Hepatocyte (in vitro differentiated cells): ENCODE data around the gene ATP7B. TPM values are rescaled to one million over a fixed set of nuclear protein-coding genes. Genes with fewer than 3 reads are reported as not detected.

Experiments
- DNase-seq: peaks from one replicate; pipeline ENCODE4 v3.0.0-alpha.2; 2016; ENCODE audit warnings: low spot score
- H2AFZ ChIP-seq: fragments of 200-600 bp; sonication (generic); 2 replicates; pipeline ENCODE4 v1.6.0; 2016; ENCODE audit warnings: antibody characterized with exemption, mild to moderate bottlenecking
- H3K27ac ChIP-seq: fragments of 200-600 bp; sonication (generic); 2 replicates; pipeline ENCODE4 v1.5.1; 2016; ENCODE audit warnings: mild to moderate bottlenecking
- H3K27me3 ChIP-seq: fragments of 200-600 bp; sonication (generic); 2 replicates; pipeline ENCODE4 v1.6.1; 2016
- H3K36me3 ChIP-seq: fragments of 200-600 bp; sonication (generic); replicated peaks from 2 replicates; pipeline ENCODE4 v1.5.1; 2016; ENCODE audit warnings: low read depth; ENCODE audit not compliant: insufficient read depth
- H3K4me1 ChIP-seq: fragments of 200-600 bp; sonication (generic); 2 replicates; pipeline ENCODE4 v1.5.1; 2016; ENCODE audit warnings: mild to moderate bottlenecking, moderate library complexity; ENCODE audit not compliant: insufficient read depth
- H3K4me2 ChIP-seq: fragments of 200-600 bp; sonication (generic); 2 replicates; pipeline ENCODE4 v1.6.0; 2016
- H3K4me3 ChIP-seq: fragments of 200-600 bp; sonication (generic); 2 replicates; pipeline ENCODE4 v1.5.1; 2016; ENCODE audit warnings: mild to moderate bottlenecking
- H3K79me2 ChIP-seq: fragments of 200-600 bp; sonication (generic); 2 replicates; pipeline ENCODE4 v1.6.0; 2017; ENCODE audit warnings: mild to moderate bottlenecking
- H3K9me2 ChIP-seq: fragments of 200-600 bp; sonication (generic); replicated peaks from 2 replicates; pipeline ENCODE4 v1.6.0; 2017; ENCODE audit warnings: mild to moderate bottlenecking; ENCODE audit not compliant: insufficient read depth
- H3K9me3 ChIP-seq: fragments of 200-600 bp; sonication (generic); 2 replicates; pipeline ENCODE4 v1.5.1; 2016; ENCODE audit warnings: low read depth, mild to moderate bottlenecking
- H4K20me1 ChIP-seq: fragments of 200-600 bp; sonication (generic); 2 replicates; pipeline ENCODE4 v1.6.0; 2016; ENCODE audit warnings: mild to moderate bottlenecking; ENCODE audit not compliant: insufficient read depth, poor library complexity, severe bottlenecking
- EZH2 ChIP-seq: fragments of 200-600 bp; sonication (generic); IDR thresholded peaks from 2 replicates; pipeline ENCODE4 v1.6.1; 2016; ENCODE audit warnings: antibody characterized with exemption, mild to moderate bottlenecking, borderline replicate concordance
- EZH2phosphoT487 ChIP-seq: fragments of 200-600 bp; sonication (generic); IDR thresholded peaks from one replicate; pipeline ENCODE4 v1.6.1; 2018; ENCODE audit warnings: antibody characterized with exemption, mild to moderate bottlenecking, low read depth, moderate library complexity; ENCODE audit not compliant: unreplicated experiment, severe bottlenecking
- WGBS: methylation state at CpG from one replicate; pipeline ENCODE4 v1.1.6; 2016; ENCODE audit warnings: low lambda C conversion rate; ENCODE audit errors: missing lambda C conversion rate; 5-methylcytosine and 5-hydroxymethylcytosine counted together
- polyA plus RNA-seq: library from polyadenylated mRNA; unstranded; fragments of >200 nt; fragmentation: Nextera tagmentation; extraction: Ambion mirVana; gene quantifications from 2 replicates; pipeline ENCODE4 v1.2.1, GENCODE V29; 2016
- total RNA-seq: library from RNA; depleted of rRNA; stranded (reverse); fragments of >200 nt; gene quantifications from 2 replicates; pipeline ENCODE4 v1.2.3, GENCODE V29; 2014
- TF ChIP-seq, protein P1 (sequence below): fragments of 200-600 bp; sonication (generic); IDR thresholded peaks from 2 replicates; pipeline ENCODE4 v1.5.1; 2016; ENCODE audit warnings: antibody characterized with exemption, mild to moderate bottlenecking; ENCODE audit not compliant: poor library complexity

Gene ATP7B
- total and polyA plus RNA-seq, 2 experiments from 2014 or later = 47.3 to 70.0 TPM

DNA sequence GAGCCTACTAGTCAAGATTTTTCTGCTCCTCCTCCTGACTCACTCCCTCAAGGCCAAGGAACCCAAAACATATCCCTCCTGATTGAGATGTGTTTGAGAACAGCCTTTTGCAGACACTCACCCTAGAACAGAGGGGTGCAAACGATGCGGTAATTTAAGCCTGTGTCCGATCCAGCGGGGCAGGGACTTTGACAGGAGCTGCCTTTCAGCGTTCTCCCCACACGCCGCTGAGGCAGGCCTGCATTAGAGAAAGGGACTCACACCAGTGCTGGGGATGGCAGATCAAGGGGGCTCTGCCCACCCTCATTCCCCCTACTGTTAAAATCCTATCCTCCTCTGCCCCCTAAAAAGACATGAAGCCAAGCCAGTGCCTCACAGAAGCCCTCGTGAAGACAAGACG lies 79.0 kb downstream of the ATP7B start:
- no peak overlapping the region for H2AFZ ChIP-seq
- no peak for DNase-seq
- no peaks in the 10 kb centered on the region for H3K27me3 ChIP-seq
- WGBS = 94% methylated on average over 9 of the region's 9 CpGs
- no peak overlapping the region for H3K27ac ChIP-seq
- no peaks in the 10 kb centered on the region for H3K79me2 ChIP-seq
- H3K4me2 ChIP-seq = no peak overlapping the region
- H3K9me3 ChIP-seq = no peaks in the 10 kb centered on the region
- no peaks in the 10 kb centered on the region for H3K36me3 ChIP-seq
- TF ChIP-seq, protein P1, sequence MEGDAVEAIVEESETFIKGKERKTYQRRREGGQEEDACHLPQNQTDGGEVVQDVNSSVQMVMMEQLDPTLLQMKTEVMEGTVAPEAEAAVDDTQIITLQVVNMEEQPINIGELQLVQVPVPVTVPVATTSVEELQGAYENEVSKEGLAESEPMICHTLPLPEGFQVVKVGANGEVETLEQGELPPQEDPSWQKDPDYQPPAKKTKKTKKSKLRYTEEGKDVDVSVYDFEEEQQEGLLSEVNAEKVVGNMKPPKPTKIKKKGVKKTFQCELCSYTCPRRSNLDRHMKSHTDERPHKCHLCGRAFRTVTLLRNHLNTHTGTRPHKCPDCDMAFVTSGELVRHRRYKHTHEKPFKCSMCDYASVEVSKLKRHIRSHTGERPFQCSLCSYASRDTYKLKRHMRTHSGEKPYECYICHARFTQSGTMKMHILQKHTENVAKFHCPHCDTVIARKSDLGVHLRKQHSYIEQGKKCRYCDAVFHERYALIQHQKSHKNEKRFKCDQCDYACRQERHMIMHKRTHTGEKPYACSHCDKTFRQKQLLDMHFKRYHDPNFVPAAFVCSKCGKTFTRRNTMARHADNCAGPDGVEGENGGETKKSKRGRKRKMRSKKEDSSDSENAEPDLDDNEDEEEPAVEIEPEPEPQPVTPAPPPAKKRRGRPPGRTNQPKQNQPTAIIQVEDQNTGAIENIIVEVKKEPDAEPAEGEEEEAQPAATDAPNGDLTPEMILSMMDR = no peak
- TF ChIP-seq EZH2phosphoT487 (no peak), EZH2 (no peak)
- H4K20me1 ChIP-seq = no peaks in the 10 kb centered on the region
- no peaks in the 10 kb centered on the region for H3K9me2 ChIP-seq
- no peaks in the 10 kb centered on the region for H3K4me1 ChIP-seq
- H3K4me3 ChIP-seq = no peak overlapping the region

GRCh38 chr13:51931606-51932005 lies 79.6 kb downstream of the ATP7B start:
- no peak overlapping the region for H3K4me3 ChIP-seq
- TF ChIP-seq, protein P1 = no peak
- no peak for TF ChIP-seq EZH2phosphoT487
- TF ChIP-seq EZH2 = no peak
- H3K4me1 ChIP-seq = no peaks in the 10 kb centered on the region
- no peak overlapping the region for H2AFZ ChIP-seq
- DNase-seq = no peak
- H3K27me3 ChIP-seq = no peaks in the 10 kb centered on the region
- no peak overlapping the region for H3K27ac ChIP-seq
- 93% methylated on average over 6 of the region's 6 CpGs for WGBS
- H3K9me2 ChIP-seq = no peaks in the 10 kb centered on the region
- no peaks in the 10 kb centered on the region for H3K79me2 ChIP-seq
- H3K36me3 ChIP-seq = no peaks in the 10 kb centered on the region
- no peak overlapping the region for H3K4me2 ChIP-seq
- no peaks in the 10 kb centered on the region for H3K9me3 ChIP-seq
- H4K20me1 ChIP-seq = no peaks in the 10 kb centered on the region

DNA sequence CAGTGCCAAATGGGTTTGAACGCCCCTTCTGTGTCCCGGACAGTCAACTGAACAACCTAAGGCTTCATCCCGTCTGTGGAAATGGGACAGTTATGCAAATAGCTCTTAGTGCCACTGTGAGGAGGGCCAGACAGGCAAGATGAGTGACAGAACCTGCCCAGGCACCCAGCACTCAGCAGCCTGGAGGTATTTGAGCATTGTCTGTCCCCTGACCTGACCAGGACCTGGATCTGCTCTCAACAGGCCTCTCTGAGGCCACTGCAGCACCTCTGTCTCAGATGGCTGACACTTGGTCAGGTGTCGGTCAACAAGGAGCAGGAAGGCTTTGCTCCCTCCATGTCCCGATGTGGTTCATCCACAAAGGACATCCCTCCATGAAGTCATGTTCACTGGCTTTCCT lies 81.6 kb downstream of the ATP7B start:
- H3K79me2 ChIP-seq = no peaks in the 10 kb centered on the region
- H4K20me1 ChIP-seq = no peaks in the 10 kb centered on the region
- no peak for TF ChIP-seq EZH2
- TF ChIP-seq, protein P1 = no peak
- TF ChIP-seq EZH2phosphoT487 = no peak
- no peak overlapping the region for H3K27ac ChIP-seq
- no peaks in the 10 kb centered on the region for H3K9me3 ChIP-seq
- no peak overlapping the region for H2AFZ ChIP-seq
- no peak overlapping the region for H3K4me2 ChIP-seq
- H3K4me3 ChIP-seq = no peak overlapping the region
- DNase-seq = no peak
- no peaks in the 10 kb centered on the region for H3K36me3 ChIP-seq
- H3K9me2 ChIP-seq = no peaks in the 10 kb centered on the region
- 87% methylated on average over 5 of the region's 5 CpGs for WGBS
- H3K4me1 ChIP-seq = no peaks in the 10 kb centered on the region
- no peaks in the 10 kb centered on the region for H3K27me3 ChIP-seq

- Histone ChIP-seq H3K27ac (no peak overlapping the region), H3K36me3 (no peaks in the 10 kb centered on the region), H3K79me2 (no peaks in the 10 kb centered on the region), H3K4me3 (no peak overlapping the region), H4K20me1 (no peaks in the 10 kb centered on the region), H3K9me2 (no peaks in the 10 kb centered on the region), H3K27me3 (no peaks in the 10 kb centered on the region), H3K4me2 (no peak overlapping the region), H3K9me3 (no peaks in the 10 kb centered on the region), H2AFZ (no peak overlapping the region), H3K4me1 (no peaks in the 10 kb centered on the region)
- TF ChIP-seq, protein P1 = no peak
- TF ChIP-seq EZH2phosphoT487 = no peak
- TF ChIP-seq EZH2 = no peak
- 88% methylated on average over 9 of the region's 9 CpGs for WGBS
- DNase-seq = no peak
These were observed 83.0 kb downstream of the ATP7B start for GRCh38 chr13:51928231-51928630.
